GM21723 (cell line): ENCODE data around the gene DLGAP1.

Source experiments
- ATAC-seq: cut with Tn5 transposase; IDR thresholded peaks from one replicate; pipeline ENCODE4 v1.9.1; 2021; ENCODE audit warnings: mild to moderate bottlenecking, moderate library complexity; ENCODE audit not compliant: unreplicated experiment

The DLGAP1 gene

DNA sequence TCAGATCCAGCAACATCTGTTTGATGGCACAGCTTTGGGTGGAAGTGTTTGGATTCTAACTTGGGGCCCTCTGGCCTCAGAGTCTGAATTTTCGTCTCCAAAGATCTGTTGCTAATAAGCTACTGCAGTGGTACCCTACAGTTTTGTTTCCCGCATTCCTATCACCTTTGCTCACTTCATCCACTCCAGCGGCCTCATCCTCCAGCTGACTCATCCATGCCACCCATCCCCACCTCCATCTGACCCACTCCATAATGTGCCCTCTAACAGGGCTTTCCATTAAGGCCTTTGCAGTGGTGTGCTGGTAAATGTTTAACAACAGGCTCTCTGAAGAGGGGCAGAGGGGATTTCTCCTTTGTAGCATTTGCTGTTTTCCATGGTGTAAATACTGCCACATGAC lies 779.7 kb downstream of the DLGAP1 start:
- no peak for ATAC-seq

DNA sequence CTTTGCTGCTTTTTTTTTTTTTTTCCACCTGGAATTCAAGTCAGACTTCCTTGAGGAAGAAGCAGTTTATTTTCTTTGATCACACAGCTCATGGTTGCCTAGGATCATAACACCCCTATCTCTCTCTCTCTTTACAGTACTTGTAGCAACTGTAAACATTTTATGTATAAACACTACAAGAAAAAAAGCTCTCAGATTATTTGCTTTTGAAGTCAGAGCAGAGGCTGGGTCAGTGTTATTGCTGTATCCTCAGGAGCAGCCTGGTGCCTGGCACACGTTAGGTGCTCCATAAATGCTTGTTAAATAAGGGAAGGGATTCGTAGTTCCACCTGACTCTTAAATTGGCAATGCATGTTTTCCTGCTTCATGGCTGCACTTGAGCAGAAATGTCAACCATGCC lies 783.9 kb downstream of the DLGAP1 start:
- ATAC-seq: no peak

DNA sequence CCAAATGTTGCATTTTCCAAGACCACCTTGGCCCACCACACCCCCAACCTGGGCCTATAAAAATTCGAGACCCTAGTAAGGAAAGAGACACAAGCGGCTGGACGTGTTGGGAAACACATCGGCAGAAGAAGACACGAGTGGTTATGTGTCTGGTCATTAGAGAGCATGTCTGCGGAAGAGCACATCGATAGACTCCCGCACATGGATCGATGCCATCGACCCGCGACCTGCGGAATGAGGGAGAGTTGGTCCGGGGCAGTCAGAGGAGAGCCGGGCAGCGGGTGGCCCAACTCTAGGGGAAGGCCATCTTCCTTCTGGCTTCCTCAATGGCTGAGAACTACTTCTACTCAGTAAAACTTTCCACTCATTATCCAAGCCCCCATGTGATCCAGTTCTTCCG lies 785.7 kb downstream of the DLGAP1 start:
- no peak for ATAC-seq

DNA sequence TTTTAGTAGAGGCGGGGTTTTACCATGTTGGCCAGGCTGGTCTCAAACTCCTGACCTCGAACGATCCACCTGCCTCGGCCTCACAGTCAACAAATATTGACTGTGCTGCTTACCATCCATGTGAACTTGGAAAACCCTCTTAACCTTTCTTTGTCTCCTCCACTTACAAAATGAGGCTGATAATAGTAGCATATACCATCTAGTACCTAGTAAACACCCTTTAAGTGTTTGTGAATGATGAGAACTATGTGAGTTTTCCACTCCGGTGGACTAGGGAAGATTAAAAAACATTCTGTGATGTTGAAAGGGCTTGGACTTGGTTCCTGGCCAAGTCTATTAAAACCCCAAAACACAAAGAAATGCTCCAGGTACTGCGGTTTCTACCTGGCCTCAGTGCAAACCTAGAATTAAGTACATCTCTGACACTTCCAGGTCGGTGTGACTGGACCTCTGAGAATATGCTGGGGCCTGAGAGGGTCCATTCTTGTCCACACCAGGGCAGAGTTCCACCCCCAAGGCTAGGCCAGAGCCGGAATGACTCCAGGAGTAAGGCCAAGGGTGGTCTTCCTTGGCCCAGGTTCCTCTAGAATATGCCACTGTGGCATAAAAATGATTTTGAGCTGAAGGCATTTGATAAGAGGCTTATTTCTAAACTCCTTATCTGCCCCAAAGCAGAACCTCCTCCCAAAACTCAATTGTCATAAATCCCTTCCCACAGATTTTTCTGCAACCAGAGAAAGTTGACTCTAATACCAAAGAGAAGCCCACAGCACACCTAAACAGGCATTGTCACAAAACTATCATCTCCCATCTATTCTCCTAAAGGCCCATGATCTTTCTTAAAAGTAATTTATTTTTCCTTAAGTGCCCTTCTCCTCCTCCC lies 787.6 kb downstream of the DLGAP1 start:
- ATAC-seq: no peak

DNA sequence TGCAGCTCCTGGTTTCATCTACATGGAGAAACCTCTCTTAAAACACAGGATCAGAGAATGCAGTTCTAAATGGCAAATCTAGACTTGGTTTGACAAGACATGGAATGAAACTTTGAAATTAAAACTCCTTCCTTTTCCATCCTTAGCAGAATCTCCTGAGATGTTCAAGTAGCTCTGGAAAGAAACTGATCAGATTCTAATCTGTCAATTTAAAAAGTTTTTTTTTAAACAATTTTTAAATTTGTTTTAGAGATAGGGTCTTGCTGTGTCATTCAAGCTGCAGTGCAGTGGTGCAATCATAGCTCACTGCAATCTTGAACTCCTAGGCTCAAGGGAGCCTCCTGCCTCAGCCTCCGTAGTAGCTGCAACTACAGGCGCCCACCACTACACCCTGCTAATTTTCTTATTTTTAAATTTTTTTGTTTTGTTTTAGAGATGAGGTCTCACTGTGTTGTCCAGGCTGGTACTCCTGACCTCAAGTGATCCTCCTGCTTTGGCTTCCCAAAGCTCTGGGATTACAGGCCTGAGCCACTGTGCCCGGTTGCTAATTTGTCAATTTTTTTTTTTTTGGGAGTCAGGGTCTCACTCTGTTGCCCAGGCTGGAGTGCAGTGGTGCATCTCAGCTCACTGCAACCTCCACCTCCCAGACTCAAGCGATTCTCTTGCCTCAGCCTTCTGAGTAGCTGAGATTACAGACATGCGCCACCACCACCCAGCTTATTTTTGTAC lies 788.4 kb downstream of the DLGAP1 start:
- no peak for ATAC-seq

DNA sequence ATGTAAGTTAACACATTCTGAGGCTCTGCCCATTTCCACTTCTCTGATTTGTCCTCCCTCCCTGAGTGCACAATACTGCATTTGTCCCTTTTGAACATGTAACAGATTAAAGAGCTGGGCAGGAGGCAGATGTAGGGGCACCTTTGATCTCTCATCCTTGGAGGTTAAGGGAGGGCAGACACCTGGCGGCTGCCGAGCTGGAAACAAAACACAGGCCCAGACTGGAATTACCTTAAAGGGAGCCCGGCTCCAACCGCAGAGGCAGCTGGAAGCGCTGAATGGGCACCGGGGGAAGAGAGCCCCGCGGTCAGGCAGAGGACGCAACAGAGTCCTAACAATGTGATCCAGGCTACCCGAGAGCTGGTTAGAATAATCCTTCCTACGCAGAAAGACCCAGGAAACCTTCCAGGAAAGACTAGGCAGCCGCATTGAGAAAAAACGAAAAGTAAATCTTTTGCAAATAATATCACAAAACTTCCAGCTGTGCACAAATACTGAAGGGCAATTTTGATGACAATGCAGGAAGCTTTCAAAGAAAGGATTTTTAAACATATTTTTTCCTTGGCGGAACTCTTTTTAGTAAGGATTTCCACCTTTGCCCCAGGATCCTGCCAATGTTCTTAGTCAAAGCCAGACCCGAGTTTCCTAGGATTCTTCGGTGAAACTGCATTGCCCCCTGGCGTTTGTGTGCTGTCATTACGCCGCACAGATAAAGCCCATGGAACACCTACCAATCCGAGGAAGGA lies 789.2 kb downstream of the DLGAP1 start:
- ATAC-seq: no peak

DNA sequence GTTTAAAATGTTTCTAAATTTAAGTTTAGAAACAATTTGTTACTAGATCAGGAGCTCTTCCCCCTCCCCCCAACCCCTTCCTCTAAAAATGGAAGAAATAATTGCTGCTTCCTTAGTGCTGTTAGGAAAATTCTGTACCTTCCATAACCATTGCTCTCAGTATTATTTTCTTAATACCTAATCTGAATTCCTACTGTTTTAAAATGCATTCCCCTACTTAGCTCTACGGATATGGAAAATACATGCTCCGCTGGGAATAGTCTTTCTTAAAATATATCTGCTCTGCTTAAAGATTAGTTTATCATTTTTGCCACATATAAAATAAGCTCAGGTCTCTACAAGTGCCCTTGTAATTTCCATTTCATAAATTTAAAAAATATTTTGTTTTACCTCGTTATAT lies 789.9 kb downstream of the DLGAP1 start:
- ATAC-seq: no peak

DNA sequence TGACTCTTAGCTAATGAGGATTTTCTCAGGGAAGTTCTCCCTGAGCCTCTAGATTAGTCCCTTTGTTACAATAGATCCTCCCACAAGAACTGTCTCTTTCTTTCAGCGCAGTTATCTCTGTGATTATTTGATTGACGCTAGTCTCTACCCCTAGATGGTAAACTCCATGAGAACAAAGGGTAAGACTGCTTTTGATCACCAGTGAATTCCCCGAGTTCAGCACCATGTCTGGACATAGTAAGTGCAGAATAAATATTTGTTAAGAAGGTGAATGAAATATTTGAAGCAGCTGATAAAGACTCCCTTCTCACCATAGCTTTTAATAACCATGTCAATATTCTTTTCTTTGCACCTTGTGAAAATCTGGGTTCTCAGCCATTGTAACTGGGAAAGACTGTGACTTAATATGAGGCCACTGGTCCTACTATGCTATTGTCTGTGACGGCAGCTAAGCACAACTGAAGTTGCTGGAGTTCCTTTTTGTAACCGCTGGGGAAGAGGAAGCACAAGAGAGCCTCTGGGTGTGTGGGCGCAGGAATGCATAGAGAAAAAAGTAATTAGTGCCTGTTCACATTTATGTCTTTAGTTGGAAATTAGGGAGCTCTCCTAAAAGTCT lies 790.4 kb downstream of the DLGAP1 start:
- ATAC-seq: no peak

DNA sequence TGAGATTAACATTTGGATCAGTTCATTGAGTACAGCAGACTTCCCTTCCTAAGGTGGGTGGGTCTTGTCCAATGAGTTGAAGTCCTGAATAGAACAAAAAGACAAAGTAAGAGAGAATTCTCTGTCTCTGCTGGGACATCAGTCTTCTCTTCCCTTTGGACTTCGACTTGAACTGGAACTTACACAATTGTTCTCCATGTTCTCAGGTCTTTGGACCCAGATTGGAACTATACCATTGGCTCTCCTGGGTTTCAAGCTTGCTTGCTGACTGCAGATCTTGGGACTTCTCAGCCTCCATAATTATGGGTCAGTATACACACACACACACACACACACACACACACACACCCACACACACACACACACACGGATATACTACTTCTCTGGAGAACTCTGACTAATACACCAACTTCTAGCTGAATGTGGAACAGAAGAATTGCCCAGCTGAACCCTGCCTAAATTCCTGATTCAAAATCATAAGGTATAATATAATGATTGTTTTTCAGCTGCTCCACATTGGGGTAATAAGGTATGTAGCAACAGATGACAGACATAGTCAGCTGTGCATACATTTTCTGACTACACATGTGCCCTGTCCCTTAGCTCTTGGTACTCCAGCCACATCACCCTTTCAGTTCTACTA lies 791.1 kb downstream of the DLGAP1 start:
- ATAC-seq: no peak

DNA sequence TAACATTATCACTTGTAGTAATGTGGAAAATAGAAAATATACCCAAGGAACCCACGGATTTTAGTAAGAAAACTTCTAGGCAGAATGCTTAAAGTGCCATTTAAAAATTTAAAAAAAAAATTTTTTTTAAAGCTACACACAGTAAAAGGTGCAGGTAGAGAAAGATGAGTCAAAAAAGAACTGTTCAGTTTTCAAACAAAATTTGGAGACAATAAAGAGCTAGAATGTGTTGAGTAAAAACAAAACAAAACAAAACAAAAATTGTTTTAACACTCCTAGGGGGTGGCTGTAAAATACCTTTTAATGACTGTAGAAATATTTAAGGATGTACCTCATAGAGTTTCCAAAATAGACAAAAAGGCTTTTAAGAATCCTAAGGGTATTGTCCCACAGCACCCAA lies 793.1 kb downstream of the DLGAP1 start:
- ATAC-seq: no peak

DNA sequence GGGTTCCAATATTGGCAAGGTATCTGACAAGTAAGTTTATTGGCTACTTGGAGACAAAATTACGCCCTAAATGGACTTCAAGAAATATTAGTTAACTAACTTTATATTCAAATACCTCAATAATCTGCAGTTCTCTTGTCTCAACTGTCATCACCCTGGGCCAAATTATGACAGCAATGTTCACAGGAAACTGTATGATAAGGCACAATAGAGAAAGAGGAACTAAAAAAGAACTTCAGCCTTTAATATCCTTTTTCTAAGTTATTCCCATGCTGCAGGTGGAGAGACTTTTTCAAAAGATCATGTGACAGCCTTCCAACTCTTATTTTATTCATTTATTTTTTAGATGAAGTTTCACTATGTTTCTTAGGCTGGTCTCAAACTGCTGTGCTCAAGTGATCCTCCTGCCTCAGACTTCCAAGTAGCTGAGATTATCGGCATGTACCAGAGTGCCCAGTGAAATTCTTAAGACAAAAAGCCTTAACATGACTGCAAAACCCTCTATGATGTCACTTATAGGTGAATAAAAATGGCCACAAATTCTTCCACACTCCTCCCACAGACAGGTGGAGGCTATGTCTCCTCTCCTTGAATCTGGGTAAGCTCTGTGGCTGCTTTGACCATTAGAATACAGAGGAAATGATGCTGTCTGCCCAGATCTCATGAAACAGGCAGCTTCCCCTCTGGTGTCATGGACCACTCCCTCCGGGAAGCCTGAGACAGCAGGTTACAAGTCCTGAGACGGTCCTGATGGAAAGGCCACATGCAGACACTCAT lies 794.2 kb downstream of the DLGAP1 start:
- ATAC-seq: peak; percentile 60

DNA sequence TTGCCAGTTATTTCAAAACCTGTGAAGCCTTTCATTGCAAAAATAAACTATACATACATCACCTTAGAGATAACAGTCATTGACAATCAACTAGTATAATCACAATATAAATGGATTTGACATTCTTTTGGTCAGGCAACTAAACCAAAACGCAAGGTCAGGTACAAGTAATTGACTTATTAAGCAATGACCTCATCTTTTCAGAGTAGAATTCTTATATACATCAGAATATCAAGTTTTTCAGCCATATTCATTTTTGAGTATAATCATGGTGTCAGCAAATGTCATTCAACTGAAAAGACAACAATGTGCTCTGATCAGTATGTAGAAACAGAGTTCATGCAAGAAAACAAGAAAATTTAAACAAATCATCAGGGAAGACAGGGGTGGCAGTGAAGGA lies 796.6 kb downstream of the DLGAP1 start:
- no peak for ATAC-seq

DNA sequence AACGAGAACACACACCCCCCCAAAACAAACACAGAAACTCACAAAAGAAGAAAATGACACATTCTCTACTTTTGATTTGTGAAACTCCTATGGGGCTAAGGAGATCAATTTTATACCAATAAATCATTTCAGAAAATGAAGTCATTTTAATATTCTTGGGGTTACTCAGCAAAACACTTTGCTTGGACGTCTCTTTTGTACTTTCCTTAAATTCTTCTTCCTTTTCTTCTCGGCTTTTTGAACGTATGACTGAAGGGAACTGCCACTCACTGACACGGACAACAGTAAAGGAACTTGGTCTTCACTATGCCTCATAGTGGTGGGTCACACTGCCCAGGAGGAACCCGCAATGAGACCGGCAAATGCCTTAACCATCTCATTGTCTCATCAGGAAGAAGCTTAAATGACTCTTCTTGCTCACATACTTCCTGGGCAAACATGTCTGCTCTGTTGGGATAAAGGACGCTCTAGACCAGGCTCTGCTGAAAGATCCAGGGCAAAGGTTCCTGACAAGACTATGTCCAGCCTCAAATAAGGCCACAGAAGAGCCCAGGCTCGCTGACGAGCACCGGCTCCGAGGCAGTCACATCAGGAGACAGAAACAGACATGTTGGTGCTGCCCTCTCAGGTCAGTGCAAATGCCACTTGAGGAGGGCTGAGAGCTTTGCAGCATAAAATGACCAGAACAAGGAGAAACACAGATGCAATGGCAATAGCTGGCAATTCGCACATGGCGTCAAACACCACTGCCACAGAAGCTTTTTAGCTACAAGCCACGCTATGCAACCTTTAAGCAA lies 799.7 kb downstream of the DLGAP1 start:
- ATAC-seq: no peak

DNA sequence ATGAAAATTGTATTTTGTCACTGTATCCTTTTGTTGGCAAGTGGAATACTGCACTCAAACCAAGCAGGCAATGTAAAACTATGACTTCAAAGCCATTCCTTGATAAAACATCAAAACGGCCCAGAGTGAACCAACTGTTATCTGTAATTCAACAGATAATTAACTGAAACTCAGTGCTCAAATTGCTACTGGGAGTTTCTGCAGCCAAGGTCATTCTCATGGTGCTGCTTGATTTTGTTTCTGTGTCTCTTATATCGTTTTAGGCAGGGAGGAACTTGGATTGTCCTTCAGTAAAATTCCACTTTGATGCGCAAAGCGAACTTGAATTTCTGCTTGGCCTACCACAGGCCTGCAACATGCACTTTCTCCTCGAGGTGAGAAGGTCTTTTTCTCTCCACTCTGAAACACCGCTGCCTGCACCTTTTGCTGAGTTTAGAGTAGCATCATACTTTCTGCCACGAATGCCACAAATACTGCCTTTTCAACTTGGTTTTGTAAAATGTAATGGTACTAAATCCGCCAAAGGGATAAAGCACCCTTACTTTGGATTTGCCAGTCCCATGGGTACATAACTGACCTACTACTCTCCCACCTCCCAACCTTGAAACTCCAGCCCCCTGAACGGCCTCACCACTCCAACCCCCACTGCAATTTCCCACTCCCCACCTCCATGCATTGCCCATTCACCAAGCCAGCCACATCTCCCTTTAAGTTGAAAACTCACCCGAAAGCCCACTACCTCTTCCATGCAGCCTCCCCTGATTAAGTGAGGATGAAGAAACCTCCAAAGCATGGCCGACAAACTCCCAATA lies 800.5 kb downstream of the DLGAP1 start:
- ATAC-seq: no peak

DNA sequence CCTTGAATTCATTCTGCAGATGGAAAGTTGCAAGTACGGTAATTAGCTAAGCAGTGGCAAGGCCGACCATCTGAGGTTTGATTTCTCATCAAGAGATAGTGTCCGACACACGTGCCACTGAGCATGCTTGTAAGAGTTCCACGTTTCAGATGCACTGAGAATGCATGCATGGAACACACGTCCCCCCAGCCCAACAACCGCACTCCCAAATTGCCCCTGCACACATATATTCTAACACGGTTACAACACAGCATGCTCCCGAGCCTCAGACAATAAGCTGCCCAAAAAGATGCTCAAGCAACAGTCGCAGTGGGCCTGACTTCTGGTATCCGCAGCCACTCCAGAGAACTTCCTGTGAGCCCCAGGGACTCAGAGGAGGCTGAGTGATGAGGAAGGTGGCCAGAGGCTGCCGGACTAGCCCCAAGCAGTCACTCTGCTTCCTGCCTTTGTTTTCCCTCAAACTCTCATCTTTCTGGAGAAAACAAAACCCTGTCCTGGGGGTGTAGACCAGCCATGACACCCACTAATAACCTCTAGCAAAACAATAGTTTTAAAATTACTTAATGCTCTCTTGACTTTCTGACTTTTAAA lies 801.2 kb downstream of the DLGAP1 start:
- no peak for ATAC-seq

DNA sequence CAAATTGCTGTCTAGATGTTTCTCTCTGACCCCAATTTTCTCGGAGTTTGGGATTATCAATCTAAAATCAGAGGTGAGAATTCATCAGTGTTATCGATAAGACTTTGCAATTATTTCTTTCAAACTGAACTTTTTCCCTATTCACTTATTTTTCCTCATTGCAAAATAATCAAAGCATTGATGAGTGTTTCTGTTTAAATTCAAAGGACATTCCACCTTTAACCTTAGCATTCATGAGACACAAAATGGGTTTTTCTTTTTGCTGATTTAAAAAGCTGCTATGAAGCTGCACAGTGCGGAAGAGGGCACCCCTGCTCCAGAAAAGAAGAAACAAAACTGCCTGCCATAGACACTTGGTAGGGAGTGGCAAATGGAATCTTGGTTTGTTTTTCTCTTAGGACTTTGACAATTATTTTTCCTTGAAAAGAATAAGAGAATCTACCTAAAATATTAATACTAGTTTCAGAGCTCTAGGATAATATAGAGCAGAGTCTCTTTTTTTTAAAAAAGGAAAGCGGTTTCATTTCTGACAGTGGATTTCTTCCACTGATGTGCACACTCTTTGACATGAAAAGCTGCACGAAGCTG lies 801.8 kb downstream of the DLGAP1 start:
- no peak for ATAC-seq
